Stimulated activated CD4-positive, alpha-beta T cell treated with anti-CD3 and anti-CD28 coated beads, Interleukin-12 subunit alpha, Interleukin-12 subunit beta, amount 100 ng/mL, for 4 hours (primary cell): Measurements from ENCODE around the gene FAM114A1.
"Not testable (repeated sequence)": the region's sequence is repeated elsewhere in the genome, so short reads cannot be mapped to it uniquely, and the experiment has no call there.

Source experiments
- DNase-seq: peaks from one replicate; pipeline ENCODE4 v3.0.0-alpha.2; 2020

FAM114A1 gene

GRCh38 chr4:38905652-38906385, 38.2 kb downstream of the FAM114A1 start:
- DNase-seq: no peak

GRCh38 chr4:38907696-38908270, 40.2 kb downstream of the FAM114A1 start:
- no peak for DNase-seq

DNA sequence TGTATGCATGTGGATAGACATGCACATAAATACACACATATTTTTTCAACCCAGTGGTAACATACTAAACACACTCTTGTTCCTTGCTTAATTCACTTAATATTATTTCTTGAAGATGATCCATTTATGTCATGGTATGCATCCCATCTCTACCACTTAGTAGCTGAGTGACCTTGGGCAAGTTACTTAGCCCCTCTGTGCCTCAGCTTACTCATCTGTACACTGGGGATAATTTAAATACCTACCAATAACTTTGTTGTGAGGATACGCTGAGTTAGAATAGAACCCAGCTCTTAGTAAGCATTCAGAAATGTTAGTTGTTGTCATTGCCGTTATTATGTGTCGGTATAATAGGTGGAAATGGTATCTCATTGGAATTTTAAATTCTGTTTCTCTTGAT, 41.4 kb downstream of the FAM114A1 start:
- DNase-seq: no peak

GRCh38 chr4:38911257-38911656, 43.7 kb downstream of the FAM114A1 start:
- DNase-seq: no peak

DNA sequence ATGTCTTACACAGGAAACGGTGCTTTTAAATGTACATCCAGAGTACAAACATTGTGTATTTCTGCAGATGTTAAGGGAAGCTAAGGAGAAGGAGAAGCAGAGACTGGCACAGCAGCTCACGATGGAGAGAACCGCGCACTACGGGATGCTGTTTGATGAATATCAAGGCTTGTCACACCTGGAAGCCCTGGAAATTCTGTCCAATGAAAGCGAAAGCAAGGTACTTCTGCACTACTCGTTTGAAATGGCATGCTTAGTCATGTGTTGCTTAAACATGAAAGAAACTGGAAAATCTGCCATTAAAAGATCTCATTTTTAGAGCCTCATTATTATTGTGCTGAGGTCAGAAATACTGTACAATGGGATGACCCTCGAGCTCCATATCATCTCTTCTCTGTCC, 47.2 kb downstream of the FAM114A1 start:
- no peak for DNase-seq

DNA sequence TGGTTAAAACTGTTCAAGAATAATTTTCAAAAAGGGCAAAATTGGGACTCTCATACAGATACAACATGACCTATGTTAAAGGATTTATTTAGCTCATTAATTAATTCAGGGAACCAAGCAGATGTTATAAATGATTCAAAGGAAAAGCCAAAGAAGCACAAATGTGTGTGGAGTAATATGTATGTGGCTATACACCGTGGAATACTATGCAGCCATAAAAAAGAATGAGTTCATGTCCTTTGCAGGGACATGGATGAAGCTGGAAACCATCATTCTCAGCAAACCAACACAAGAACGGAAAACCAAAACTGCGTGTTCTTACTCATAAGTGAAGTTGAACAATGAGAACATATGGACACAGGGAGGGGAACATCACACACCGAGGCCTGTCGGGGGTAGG, 48.7 kb downstream of the FAM114A1 start:
- not testable (repeated sequence) for DNase-seq

GRCh38 chr4:38917481-38918025, 49.9 kb downstream of the FAM114A1 start:
- DNase-seq: no peak

- DNase-seq: no peak
Measured at GRCh38 chr4:38919494-38919893, 51.9 kb downstream of the FAM114A1 start.

DNA sequence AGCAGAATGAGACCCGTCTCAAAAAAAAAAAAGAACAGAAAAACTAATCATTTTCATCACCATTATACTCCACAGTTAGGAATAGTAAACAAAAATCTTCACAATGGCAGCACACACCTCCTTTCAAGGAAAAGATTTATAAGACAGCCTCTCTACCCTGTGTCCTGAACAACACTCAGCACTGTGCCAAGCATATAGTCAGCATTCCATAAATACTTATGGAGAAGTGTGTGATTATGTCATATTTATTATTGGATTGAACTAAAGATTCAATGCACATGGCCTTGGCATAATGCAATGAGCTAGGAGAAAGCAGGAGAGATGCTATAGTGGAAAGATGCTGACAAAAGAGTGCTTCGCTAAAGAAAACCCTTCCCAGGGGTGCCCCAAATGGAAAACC, 52.6 kb downstream of the FAM114A1 start:
- no peak for DNase-seq

- DNase-seq: no peak
Measured at GRCh38 chr4:38920677-38921076, 53.1 kb downstream of the FAM114A1 start.

DNA sequence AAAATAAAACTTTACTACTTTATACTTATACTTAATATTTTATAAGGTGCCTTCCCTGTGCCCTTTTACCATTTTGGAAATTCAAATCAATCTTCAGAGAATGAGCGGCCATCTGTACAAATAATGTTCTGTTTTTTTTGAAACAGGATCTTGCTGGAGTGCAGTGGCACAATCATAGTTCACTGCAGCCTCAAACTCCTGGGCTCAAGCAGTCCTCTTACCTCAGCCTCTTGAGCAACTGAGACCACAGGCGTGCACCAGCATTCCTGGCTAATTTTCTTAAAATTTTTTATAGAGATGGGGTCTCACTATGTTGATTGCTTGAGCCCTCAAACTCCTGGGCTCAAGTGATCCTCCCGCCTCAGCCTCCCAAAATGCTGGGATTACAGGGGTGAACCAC, 53.5 kb downstream of the FAM114A1 start:
- no peak for DNase-seq

DNA sequence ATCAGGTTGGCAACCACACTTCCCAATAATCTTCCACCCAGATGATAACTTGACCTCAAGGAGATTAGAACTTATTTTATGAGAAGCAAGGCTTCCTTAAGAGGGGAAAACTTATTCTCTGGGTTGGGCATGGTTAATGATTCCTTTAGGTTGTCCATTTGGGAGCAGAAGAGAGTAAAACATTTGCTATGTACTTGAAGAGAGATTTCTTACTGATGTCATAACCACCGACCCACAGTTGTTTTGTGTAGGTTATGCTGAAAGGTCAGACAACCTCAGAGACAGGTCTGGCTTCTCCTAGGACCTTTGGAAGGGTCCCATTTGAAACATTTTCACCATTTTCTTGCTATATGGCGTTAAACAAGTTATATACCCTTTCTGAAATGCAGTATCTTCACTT, 56.1 kb downstream of the FAM114A1 start:
- DNase-seq: no peak

DNA sequence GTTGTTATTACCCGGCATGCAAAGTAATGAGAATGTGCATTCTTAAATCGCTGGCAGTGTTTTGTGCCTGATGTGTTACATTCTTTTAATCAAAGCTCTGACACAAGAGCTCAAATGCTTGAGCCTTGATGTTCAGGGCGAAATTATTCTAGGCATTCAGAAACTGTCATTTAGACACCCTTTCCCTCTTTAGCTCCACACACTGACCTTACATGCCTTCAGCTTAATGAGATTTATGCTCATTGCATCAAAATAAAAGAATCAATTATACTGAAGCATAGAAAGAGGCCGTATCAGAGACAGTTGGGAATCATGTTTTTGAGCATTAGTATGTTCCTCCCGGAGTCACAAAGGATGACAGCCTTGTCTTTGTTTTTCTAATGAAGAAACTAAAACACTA, 56.7 kb downstream of the FAM114A1 start:
- DNase-seq: no peak

- DNase-seq: no peak
Measured at GRCh38 chr4:38925492-38926413, 58.1 kb downstream of the FAM114A1 start.

- no peak for DNase-seq
Measured at GRCh38 chr4:38926896-38927295, 59.3 kb downstream of the FAM114A1 start.

DNA sequence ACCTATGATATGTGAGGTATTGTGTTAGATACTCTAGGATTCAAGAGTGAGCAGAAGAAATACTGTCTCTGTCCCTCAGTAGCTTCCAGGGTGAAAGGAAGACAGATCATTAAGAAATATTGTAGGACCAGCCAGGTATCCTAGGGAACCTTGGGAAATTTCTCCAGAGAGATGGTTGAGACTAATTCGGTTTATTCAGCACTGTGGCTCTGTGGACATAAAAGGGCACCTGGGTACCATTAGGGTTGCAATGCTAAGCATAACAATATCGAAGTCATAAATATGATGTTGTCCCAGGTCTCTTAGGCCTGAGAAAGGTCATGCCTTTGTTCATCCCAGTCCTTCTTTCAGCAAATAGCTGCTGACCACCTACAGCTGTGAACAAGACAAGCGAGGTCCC, 61.0 kb downstream of the FAM114A1 start:
- no peak for DNase-seq

- DNase-seq: no peak
Measured at GRCh38 chr4:38928974-38929373, 61.4 kb downstream of the FAM114A1 start.

GRCh38 chr4:38930204-38930603, 62.6 kb downstream of the FAM114A1 start:
- DNase-seq: no peak

DNA sequence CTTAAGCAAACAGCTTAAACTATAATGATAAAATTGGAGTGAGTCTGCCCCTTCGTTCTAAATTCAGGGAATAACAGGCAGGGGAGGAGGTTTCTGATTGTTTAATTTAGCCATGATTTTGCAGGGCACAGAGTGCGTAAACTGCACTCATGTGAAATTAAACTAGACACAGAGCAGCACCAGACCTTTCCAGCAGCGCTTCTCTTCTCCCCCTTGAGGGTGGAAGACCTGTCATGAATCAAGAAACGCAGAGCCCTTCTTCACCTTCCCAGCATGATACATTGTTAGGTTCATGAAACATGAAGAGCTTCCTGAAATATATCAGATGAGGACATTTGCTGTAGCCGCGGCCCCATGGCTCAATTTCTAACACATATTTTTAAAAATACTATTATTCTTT, 63.1 kb downstream of the FAM114A1 start:
- no peak for DNase-seq

GRCh38 chr4:38931125-38931524, 63.5 kb downstream of the FAM114A1 start:
- no peak for DNase-seq

GRCh38 chr4:38935391-38936073, 67.9 kb downstream of the FAM114A1 start:
- DNase-seq: no peak

DNA sequence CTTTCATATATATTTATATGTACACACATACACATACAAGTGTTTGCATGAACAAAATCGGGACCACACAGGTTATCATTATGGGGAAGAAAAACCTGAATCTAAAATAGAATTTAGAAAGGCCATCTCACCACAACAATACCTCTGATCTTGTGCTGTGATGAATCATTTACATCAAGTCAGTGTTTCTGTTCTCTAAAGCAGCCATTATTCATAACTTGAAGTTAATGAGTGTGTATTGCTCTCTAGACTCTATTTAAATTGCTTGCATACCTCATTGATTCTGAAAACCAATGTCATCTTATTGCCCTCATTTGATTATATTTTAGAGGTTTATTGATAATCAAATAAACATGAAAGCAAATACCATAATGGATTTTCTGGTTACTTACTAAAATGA, 71.6 kb downstream of the FAM114A1 start:
- no peak for DNase-seq

- no peak for DNase-seq
Measured at GRCh38 chr4:38940476-38940875, 72.9 kb downstream of the FAM114A1 start.
